GM12891 (cell line): ENCODE data around the gene COA1.
A peak's percentile ranks its signal among the peaks of the same experiment; 100 is the strongest.
"Not testable (repeated sequence)": the region's sequence is repeated elsewhere in the genome, so short reads cannot be mapped to it uniquely, and the experiment has no call there.

Experiments
- DNase-seq: peaks from one replicate; pipeline ENCODE4 v3.0.0; 2011; ENCODE audit warnings: low spot score; ENCODE audit not compliant: insufficient read length
- FAIRE-seq: peaks from 2 replicates; lab custom pipeline; 2011; peaks lifted over from hg19 to GRCh38; lab: Jason Lieb, UNC
- PAX5 ChIP-seq: IDR thresholded peaks from 2 replicates; pipeline ENCODE4 v1.6.1; 2011; ENCODE audit warnings: low read length, moderate library complexity, mild to moderate bottlenecking; ENCODE audit not compliant: insufficient read depth, severe bottlenecking
- POLR2A ChIP-seq: IDR thresholded peaks from 2 replicates; pipeline ENCODE4 v1.6.1; 2011; ENCODE audit warnings: low read depth, low read length, control low read depth
- POLR2AphosphoS5 ChIP-seq: IDR thresholded peaks from 2 replicates; pipeline ENCODE4 v1.6.1; 2011; ENCODE audit warnings: low read depth, low read length, control low read depth
- POU2F2 ChIP-seq: IDR thresholded peaks from 2 replicates; pipeline ENCODE4 v1.6.1; 2011; ENCODE audit warnings: low read depth, mild to moderate bottlenecking, control low read depth, low read length, moderate library complexity
- SPI1 ChIP-seq: IDR thresholded peaks from 2 replicates; pipeline ENCODE4 v1.6.1; 2011; ENCODE audit warnings: low read depth, low read length, control low read depth
- TAF1 ChIP-seq: IDR thresholded peaks from 2 replicates; pipeline ENCODE4 v1.6.1; 2011; ENCODE audit warnings: low read depth, low read length, control low read depth

COA1 gene

GRCh38 chr7:43727494-43727893 is 1.8 kb downstream of the COA1 start:
- FAIRE-seq (no peak), DNase-seq (no peak)
- TF ChIP-seq SPI1 (no peak), POLR2AphosphoS5 (no peak), POLR2A (no peak), TAF1 (no peak), POU2F2 (no peak), PAX5 (no peak)

GRCh38 chr7:43727003-43727402 is 2.3 kb downstream of the COA1 start:
- FAIRE-seq, result peak; percentile 68

GRCh38 chr7:43726466-43726865 is 2.9 kb downstream of the COA1 start:
- FAIRE-seq (no peak), DNase-seq (no peak)
- TF ChIP-seq SPI1 (no peak), POU2F2 (no peak), PAX5 (no peak), TAF1 (no peak), POLR2A (no peak), POLR2AphosphoS5 (no peak)

More at GRCh38 chr7:43727003-43727402, 2.3 kb downstream of the COA1 start:
- DNase-seq, result no peak
- no peak for TF ChIP-seq TAF1
- TF ChIP-seq POLR2AphosphoS5, result no peak
- no peak for TF ChIP-seq PAX5
- no peak for TF ChIP-seq POLR2A
- TF ChIP-seq POU2F2, result no peak
- TF ChIP-seq SPI1, result no peak

- DNase-seq, result no peak
- FAIRE-seq, result no peak
- no peak for TF ChIP-seq PAX5
- no peak for TF ChIP-seq POLR2AphosphoS5
- TF ChIP-seq TAF1, result no peak
- TF ChIP-seq SPI1, result no peak
- no peak for TF ChIP-seq POLR2A
- no peak for TF ChIP-seq POU2F2
Measured at GRCh38 chr7:43725251-43725650, 4.1 kb downstream of the COA1 start.

- DNase-seq, result no peak
- FAIRE-seq, result no peak
- TF ChIP-seq POLR2A, result no peak
- no peak for TF ChIP-seq POU2F2
- TF ChIP-seq TAF1, result no peak
- no peak for TF ChIP-seq POLR2AphosphoS5
- no peak for TF ChIP-seq SPI1
Measured at GRCh38 chr7:43723007-43723341, 6.3 kb downstream of the COA1 start.

- DNase-seq (no peak), FAIRE-seq (no peak)
- TF ChIP-seq POLR2AphosphoS5 (no peak), TAF1 (no peak), POU2F2 (no peak), POLR2A (no peak), SPI1 (no peak), PAX5 (no peak)
Measured at GRCh38 chr7:43721193-43721806, 8.0 kb downstream of the COA1 start.

- no peak for FAIRE-seq
- DNase-seq, result no peak
- TF ChIP-seq POLR2A (no peak), PAX5 (no peak), POLR2AphosphoS5 (no peak), POU2F2 (no peak), TAF1 (no peak), SPI1 (no peak)
Measured at GRCh38 chr7:43716598-43716997, 12.7 kb downstream of the COA1 start.

- FAIRE-seq, DNase-seq: not testable (repeated sequence)
Measured at GRCh38 chr7:43715966-43716365, 13.4 kb downstream of the COA1 start.

- TF ChIP-seq TAF1 (no peak), POU2F2 (no peak), PAX5 (no peak), POLR2AphosphoS5 (no peak), POLR2A (no peak), SPI1 (no peak)
- FAIRE-seq (no peak), DNase-seq (no peak)
Measured at GRCh38 chr7:43711503-43711902, 17.8 kb downstream of the COA1 start.

- not testable (repeated sequence) for DNase-seq, FAIRE-seq
Measured at GRCh38 chr7:43708055-43708454, 21.3 kb downstream of the COA1 start.
